ENCODE data around the gene GTPBP1. TPM values are rescaled to one million over a fixed set of nuclear protein-coding genes. Genes with fewer than 3 reads are reported as not detected.

GTPBP1 gene
- total RNA-seq, 1 experiment from 2014 or later: 108 TPM

DNA sequence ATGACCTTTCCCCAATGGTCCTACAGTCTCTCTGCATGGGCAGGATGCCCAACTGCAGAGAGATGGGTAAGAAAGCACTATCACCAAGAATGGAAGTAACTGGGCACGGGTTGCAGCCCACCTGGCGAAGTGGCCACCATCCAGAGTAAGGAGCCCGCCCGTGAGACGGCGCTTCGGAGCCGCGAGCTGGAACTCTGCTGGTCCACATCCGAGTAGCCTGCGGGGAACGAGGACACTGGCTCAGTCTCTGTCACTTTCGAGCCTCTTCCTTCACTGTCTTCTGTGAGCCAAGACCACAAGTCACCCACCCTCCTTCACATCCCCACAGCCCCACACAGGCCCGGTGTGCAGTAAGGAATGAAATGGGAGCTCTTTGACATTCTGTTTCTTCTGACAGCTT is 44.4 kb downstream of the GTPBP1 start:
- Mint-ChIP-seq H3K36me3 (ENCODE audit: insufficient read depth in 1 of 3, low read depth in 3 of 3) (peaks cover 2 to 28% (median 5%) of the 10 kb centered on the region in 3 experiments; a peak in 4 of 7 replicates), H3K9me3 (no peaks in the 10 kb centered on the region), H3K27ac (no peak overlapping the region; a peak in 1 of 7 replicates), H3K4me1 (peaks cover 13 to 15% of the 10 kb centered on the region in 2 experiments), H3K27me3 (ENCODE audit: low read depth) (peaks cover 2% of the 10 kb centered on the region; the same call in 1 of the 2 replicates), H3K4me3 (no peak overlapping the region)
- Histone ChIP-seq H3K27ac (ENCODE audit: insufficient read length, low read depth, low read length) (no peak overlapping the region), H3K23me2 (ENCODE audit: insufficient read length, low read depth, low read length, poor library complexity, severe bottlenecking) (peaks cover 6% of the 10 kb centered on the region), H2AFZ (ENCODE audit: low read length) (no peak overlapping the region), H2BK20ac (ENCODE audit: low read depth, low read length, poor library complexity, severe bottlenecking) (no peak overlapping the region), H3K4me2 (ENCODE audit: insufficient read depth, insufficient read length, low read length) (no peak overlapping the region), H4K8ac (replicated peaks; ENCODE audit: insufficient read length, low read depth, low read length) (no peak overlapping the region), H3K27me3 (ENCODE audit: insufficient read depth, low read length) (no peaks in the 10 kb centered on the region; the same call in 1 of the 2 replicates), H3K4ac (ENCODE audit: low read depth, low read length) (no peak overlapping the region), H4K20me1 (ENCODE audit: control insufficient read depth, insufficient read depth, insufficient read length) (no peaks in the 10 kb centered on the region), H4K5ac (ENCODE audit: insufficient read length, low read depth, low read length) (no peak overlapping the region), H3K56ac (ENCODE audit: insufficient read length, low read depth, low read length) (no peak overlapping the region), H3K14ac (ENCODE audit: insufficient read depth, low read length) (no peak overlapping the region), H3K18ac (ENCODE audit: insufficient read length, low read depth, low read length) (no peak overlapping the region), H3K4me1 (ENCODE audit: insufficient read depth, low read length) (peaks cover 5% of the 10 kb centered on the region; the same call in 1 of the 2 replicates), H3K9me3 (ENCODE audit: control insufficient read depth, low read depth, low read length) (no peaks in the 10 kb centered on the region), H2BK12ac (ENCODE audit: insufficient read length, low read depth, low read length) (no peak overlapping the region), H3K23ac (ENCODE audit: insufficient read length, low read depth, low read length) (no peak overlapping the region), H3T11ph (ENCODE audit: low read length) (no peak overlapping the region), H2BK5ac (ENCODE audit: insufficient read length, low read length) (no peak overlapping the region), H4K91ac (ENCODE audit: insufficient read length, low read depth, low read length) (no peak overlapping the region), H2BK15ac (ENCODE audit: low read depth, low read length) (no peak overlapping the region), H3K9ac (ENCODE audit: extremely low read depth, insufficient read length, low read length) (no peak overlapping the region), H3K79me2 (ENCODE audit: insufficient read depth, low read length) (no peaks in the 10 kb centered on the region), H2AK5ac (ENCODE audit: insufficient read length, low read length) (no peak overlapping the region), H2BK120ac (ENCODE audit: low read depth, low read length, poor library complexity, severe bottlenecking) (no peak overlapping the region), H3K79me1 (ENCODE audit: insufficient read depth, low read depth, low read length, poor library complexity, severe bottlenecking) (no peaks in the 10 kb centered on the region)
- no CpG with 5 or more reads among the region's 14 CpGs for WGBS (ENCODE audit: extremely low coverage, insufficient read length, low lambda C conversion rate)
- DNase-seq: no peak
- TF ChIP-seq, protein P1, sequence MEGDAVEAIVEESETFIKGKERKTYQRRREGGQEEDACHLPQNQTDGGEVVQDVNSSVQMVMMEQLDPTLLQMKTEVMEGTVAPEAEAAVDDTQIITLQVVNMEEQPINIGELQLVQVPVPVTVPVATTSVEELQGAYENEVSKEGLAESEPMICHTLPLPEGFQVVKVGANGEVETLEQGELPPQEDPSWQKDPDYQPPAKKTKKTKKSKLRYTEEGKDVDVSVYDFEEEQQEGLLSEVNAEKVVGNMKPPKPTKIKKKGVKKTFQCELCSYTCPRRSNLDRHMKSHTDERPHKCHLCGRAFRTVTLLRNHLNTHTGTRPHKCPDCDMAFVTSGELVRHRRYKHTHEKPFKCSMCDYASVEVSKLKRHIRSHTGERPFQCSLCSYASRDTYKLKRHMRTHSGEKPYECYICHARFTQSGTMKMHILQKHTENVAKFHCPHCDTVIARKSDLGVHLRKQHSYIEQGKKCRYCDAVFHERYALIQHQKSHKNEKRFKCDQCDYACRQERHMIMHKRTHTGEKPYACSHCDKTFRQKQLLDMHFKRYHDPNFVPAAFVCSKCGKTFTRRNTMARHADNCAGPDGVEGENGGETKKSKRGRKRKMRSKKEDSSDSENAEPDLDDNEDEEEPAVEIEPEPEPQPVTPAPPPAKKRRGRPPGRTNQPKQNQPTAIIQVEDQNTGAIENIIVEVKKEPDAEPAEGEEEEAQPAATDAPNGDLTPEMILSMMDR (conservative IDR thresholded peaks at IDR 0.05): no peak

Data from H9 (cell line).